GM12878 (cell line): Measurements from ENCODE around the gene SARS1. TPM values are rescaled to one million over a fixed set of nuclear protein-coding genes. Genes with fewer than 3 reads are reported as not detected.

Experiments
- ATAC-seq: fragments of 200-7000 bp; cut with Tn5 transposase; 3 replicates; pipeline ENCODE4 v1.9.1; 2020; ENCODE audit warnings: mild to moderate bottlenecking, moderate library complexity
- BruUV-seq: library from RNA; stranded (reverse); fragments of 400-500 nt; replicated peaks from 2 replicates; lab custom pipeline; 2021; lab: Mats Ljungman, UMichigan
- CTCF ChIA-PET: fragments of 300-600 bp; sonication (Branson Sonifier 250); formaldehyde crosslinking; extraction: SDS; loops from one replicate; lab custom pipeline; 2021; ENCODE audit warnings: inconsistent platforms; lab: Yijun Ruan, JAX
- POLR2A ChIA-PET: fragments of 350-600 bp; formaldehyde crosslinking; extraction: SDS; loops from one replicate; lab custom pipeline; 2021; ENCODE audit warnings: inconsistent platforms; lab: Charles Lee
- RAD21 ChIA-PET: fragments of 300-600 bp; sonication (Branson Sonifier 250); formaldehyde crosslinking; loops from one replicate; lab custom pipeline; 2023; ENCODE audit warnings: antibody characterized with exemption; ENCODE audit not compliant: unreplicated experiment; lab: Charles Lee
- SMC1A ChIA-PET: fragments of 300-600 bp; sonication (Branson Sonifier 250); formaldehyde crosslinking; loops from one replicate; lab custom pipeline; 2023; ENCODE audit not compliant: unreplicated experiment, uncharacterized antibody; lab: Charles Lee
- DNase-seq: peaks from one replicate; pipeline ENCODE4 v3.0.0-alpha.2; 2011; ENCODE audit warnings: low read depth, low spot score
- FAIRE-seq: peaks from 3 replicates; lab custom pipeline; 2011; peaks lifted over from hg19 to GRCh38; lab: Jason Lieb, UNC
- H2AFZ ChIP-seq: 2 replicates; pipeline ENCODE4 v1.6.0; 2011; ENCODE audit warnings: low read depth, low read length, control low read depth; ENCODE audit not compliant: control insufficient read depth
- H3K27ac ChIP-seq: 2 replicates; pipeline ENCODE4 v1.5.1; 2011; ENCODE audit warnings: control low read depth; ENCODE audit not compliant: control insufficient read depth, insufficient read depth
- H3K27me3 ChIP-seq, 2 experiments: replicated peaks in 1 of 2; 2 replicates each; pipeline versions ENCODE4 v1.6.0 to v1.6.1; 2011; ENCODE audit warnings: low read length in 1 of 2; ENCODE audit not compliant: control insufficient read depth in 2 of 2, insufficient read depth in 2 of 2
- H3K36me3 ChIP-seq, 2 experiments: 2 replicates each; pipeline ENCODE4 v1.5.1; 2011; ENCODE audit warnings: low read length in 1 of 2; ENCODE audit not compliant: control insufficient read depth in 2 of 2, insufficient read depth in 2 of 2
- H3K4me1 ChIP-seq: 2 replicates; pipeline ENCODE4 v1.6.1; 2011; ENCODE audit warnings: mild to moderate bottlenecking, low read length, moderate library complexity, mixed read lengths; ENCODE audit not compliant: control insufficient read depth, insufficient read depth
- H3K4me2 ChIP-seq: 2 replicates; pipeline ENCODE4 v1.6.0; 2011; ENCODE audit warnings: control low read depth; ENCODE audit not compliant: control insufficient read depth, insufficient read depth
- H3K4me3 ChIP-seq: fragments of 200-600 bp; sonication (generic); 2 replicates; pipeline ENCODE4 v1.5.1; 2016
- H3K79me2 ChIP-seq: 2 replicates; pipeline ENCODE4 v1.6.0; 2011; ENCODE audit warnings: low read length; ENCODE audit not compliant: control insufficient read depth, insufficient read depth
- H3K9ac ChIP-seq: 2 replicates; pipeline ENCODE4 v1.8.0; 2011; ENCODE audit warnings: low read length, control low read depth, mixed read lengths; ENCODE audit not compliant: control insufficient read depth, insufficient read depth
- H3K9me3 ChIP-seq: replicated peaks from 3 replicates; pipeline ENCODE4 v1.5.1; 2011; ENCODE audit warnings: mild to moderate bottlenecking, low read length; ENCODE audit not compliant: control insufficient read depth, insufficient read depth
- H4K20me1 ChIP-seq: 2 replicates; pipeline ENCODE4 v1.6.0; 2011; ENCODE audit not compliant: control insufficient read depth, insufficient read depth
- GABPA ChIP-seq: IDR thresholded peaks from 2 replicates; pipeline ENCODE4 v1.6.1; 2014; ENCODE audit warnings: antibody characterized with exemption, low read depth, mild to moderate bottlenecking, inconsistent platforms
- HSF1 ChIP-seq: fragments of 150-350 bp; IDR thresholded peaks from 2 replicates; pipeline ENCODE4 v1.6.1; 2014; ENCODE audit warnings: mild to moderate bottlenecking, low read depth, low read length
- NFYB ChIP-seq: IDR thresholded peaks from 2 replicates; pipeline ENCODE4 v1.6.1; 2011; ENCODE audit warnings: low read depth, mild to moderate bottlenecking, low read length, improper control_type of control experiment, moderate library complexity; ENCODE audit not compliant: insufficient read depth
- NRF1 ChIP-seq: conservative IDR thresholded peaks from 2 replicates; pipeline ENCODE4 v1.6.1; 2011; ENCODE audit warnings: mild to moderate bottlenecking, low read depth, low read length, improper control_type of control experiment
- POLR2AphosphoS2 ChIP-seq: IDR thresholded peaks from 2 replicates; pipeline ENCODE4 v1.6.1; 2011; ENCODE audit warnings: low read depth, mild to moderate bottlenecking, low read length, improper control_type of control experiment, moderate library complexity
- REST ChIP-seq: IDR thresholded peaks from 2 replicates; pipeline ENCODE4 v1.6.1; 2012; ENCODE audit warnings: mild to moderate bottlenecking, low read depth, low read length
- ZNF207 ChIP-seq: fragments of 450-650 bp; IDR thresholded peaks from 2 replicates; pipeline ENCODE4 v1.6.1; 2014; ENCODE audit warnings: antibody characterized with exemption, mild to moderate bottlenecking, borderline replicate concordance
- WGBS: methylation state at CpG from one replicate; pipeline ENCODE4 v1.1.6; 2016; ENCODE audit warnings: low lambda C conversion rate; ENCODE audit not compliant: insufficient replicate concordance, insufficient coverage; ENCODE audit errors: missing lambda C conversion rate; 5-methylcytosine and 5-hydroxymethylcytosine counted together
- in situ Hi-C: fragments of 300-500 bp; cut with MboI; formaldehyde crosslinking; loops from 9 replicates; pipeline ENCODE4 v1.14.3; 2018; ENCODE audit warnings: mixed read lengths
- intact Hi-C: fragments of 100-400 bp; cut with micrococcal nuclease; formaldehyde crosslinking; loops from one replicate; pipeline ENCODE4 v1.14.2; 2022; ENCODE audit not compliant: unreplicated experiment
- polyA plus RNA-seq, 11 experiments: library from polyadenylated mRNA; depleted of rRNA in 4 of 11; unstranded in 6 of 11; stranded (reverse) in 5 of 11; fragments of >200 nt; fragmentation: Nextera tagmentation in 4 of 11; fragmentation: Illumina TruSeq in 1 of 11; extraction: Ambion mirVana in 4 of 11; extraction: Trizol in 1 of 11; gene quantifications; 1 replicate in 1 of 11; 2 replicates in 10 of 11; pipeline versions ENCODE4 v1.2.1 to v1.2.3, GENCODE V29; 2011 to 2016; ENCODE audit warnings: inconsistent platforms in 2 of 11, missing spikeins in 2 of 11, low read depth in 1 of 11
- total RNA-seq, 4 experiments: library from RNA; depleted of rRNA in 3 of 4; stranded (reverse); fragments of >200 nt in 3 of 4; fragmentation: Illumina TruSeq in 1 of 4; extraction: Trizol in 1 of 4; gene quantifications; 2 replicates each; pipeline versions ENCODE4 v1.2.1 to v1.2.3, GENCODE V29; 2013 to 2021

The SARS1 gene
- total and polyA plus RNA-seq, 10 of the 15 experiments (the other 5 are each of a cell fraction or from before 2014, with no cell fraction given): 103 to 202 (median 138) TPM

DNA sequence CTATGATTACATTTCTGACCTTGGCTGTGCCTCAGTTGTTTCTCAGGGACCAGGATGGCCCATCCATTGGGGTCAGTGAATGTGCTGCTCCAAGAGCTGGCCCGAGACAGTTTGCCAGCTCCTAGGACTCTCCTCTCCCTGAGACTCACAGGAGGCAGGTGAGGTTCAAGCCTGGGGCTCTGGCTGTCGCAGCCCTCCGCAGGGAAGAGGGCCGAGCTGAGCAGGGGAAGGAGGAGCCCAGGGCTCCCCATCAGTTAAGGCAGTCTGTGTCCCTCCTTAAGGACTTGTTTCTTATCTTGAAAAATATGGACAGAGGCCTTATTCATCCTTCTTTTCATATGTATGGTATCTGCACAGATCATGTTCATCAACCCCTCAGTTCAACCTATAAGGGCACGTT, 26.6 kb upstream of the SARS1 start:
- no peaks in the 10 kb centered on the region for H4K20me1 ChIP-seq
- ChIA-PET POLR2A (interaction anchor here (0.7 kb wide), 1 partner anchor 71 kb away, joined by 5 read pairs; no protein-coding TSS in a partner anchor), SMC1A (interaction anchor here (1.0 to 1.4 kb wide), 3 partner anchors 20 to 53 kb away, joined by 3 to 5 read pairs (median 3); no protein-coding TSS in a partner anchor)

More for the DNA sequence above, 26.6 kb upstream of the SARS1 start:
- no peak for TF ChIP-seq ZNF207
- TF ChIP-seq HSF1: no peak
- TF ChIP-seq NFYB: no peak
- TF ChIP-seq REST: no peak
- no peak for TF ChIP-seq POLR2AphosphoS2
- no peak for TF ChIP-seq NRF1
- TF ChIP-seq GABPA: no peak
- Histone ChIP-seq H3K27me3 (no peaks in the 10 kb centered on the region; a peak in 1 of 4 replicates), H3K4me3 (no peak overlapping the region), H3K27ac (no peak overlapping the region), H3K9me3 (no peaks in the 10 kb centered on the region), H3K36me3 (no peaks in the 10 kb centered on the region), H3K4me2 (no peak overlapping the region), H3K79me2 (no peaks in the 10 kb centered on the region), H3K4me1 (no peaks in the 10 kb centered on the region; the same call in 1 of the 2 replicates), H3K9ac (no peak overlapping the region), H2AFZ (no peak overlapping the region)
- ChIA-PET CTCF (interaction anchor here (0.8 to 1.2 kb wide), 3 partner anchors 9 to 21 kb away, joined by 3 read pairs; no protein-coding TSS in a partner anchor), RAD21 (interaction anchor here (0.6 to 1.2 kb wide), 2 partner anchors 14 to 15 kb away, joined by 3 to 4 read pairs; no protein-coding TSS in a partner anchor)
- FAIRE-seq (no peak), DNase-seq (no peak), ATAC-seq (no peak)
- 12% methylated on average over 5 of the region's 5 CpGs for WGBS
- intact Hi-C loops (no loop called here), in situ Hi-C loops (no loop called here)
- BruUV-seq: no TSS peak
